ENCODE data around the gene EYA4.

The EYA4 gene

DNA sequence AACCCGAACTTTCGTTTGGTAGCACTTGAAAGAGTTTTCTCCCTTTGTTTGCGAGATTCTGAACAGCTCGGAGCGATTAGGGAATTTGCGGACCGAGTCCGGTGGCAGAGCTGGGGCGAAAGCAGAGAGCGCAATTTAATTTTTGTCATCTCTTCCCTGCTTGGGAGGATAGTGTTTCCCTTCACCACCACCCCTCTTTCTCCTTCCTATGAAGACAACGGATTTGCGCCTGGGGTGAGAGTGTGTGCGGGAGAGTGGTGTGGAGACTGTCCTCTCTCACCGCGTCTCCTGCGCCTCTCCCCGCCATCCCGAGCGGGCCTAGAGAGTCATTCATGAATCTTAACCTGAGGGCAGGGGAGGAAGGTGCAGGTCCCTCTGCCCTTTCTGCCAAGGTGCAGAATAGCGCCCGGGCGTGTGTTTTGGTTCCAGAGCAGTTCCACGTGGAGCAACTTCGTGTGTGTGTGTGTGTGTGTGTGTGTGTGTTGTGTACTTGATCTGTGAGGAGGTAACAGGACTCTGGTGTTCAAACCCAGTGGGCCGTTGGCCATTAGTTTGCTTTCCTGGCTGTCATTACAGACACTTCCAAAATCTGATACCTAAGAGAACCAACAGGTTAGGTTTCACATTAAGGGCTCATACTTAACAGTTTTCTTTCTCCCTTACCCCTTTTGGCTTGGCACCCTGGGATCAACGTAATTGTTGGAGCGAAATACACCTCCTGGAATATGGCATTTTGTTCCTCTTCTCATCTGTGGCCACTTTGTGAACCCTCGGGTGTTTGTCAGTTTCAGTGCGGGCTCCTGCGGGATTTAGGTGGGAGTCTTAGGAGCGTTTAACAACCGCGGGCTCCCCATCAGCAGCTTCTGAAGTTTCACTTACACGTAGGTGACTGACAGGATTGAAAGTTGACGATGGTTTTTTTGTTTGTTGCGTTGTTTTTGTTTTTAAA is 1.8 kb downstream of the EYA4 start:
- no peak for DNase-seq

DNA sequence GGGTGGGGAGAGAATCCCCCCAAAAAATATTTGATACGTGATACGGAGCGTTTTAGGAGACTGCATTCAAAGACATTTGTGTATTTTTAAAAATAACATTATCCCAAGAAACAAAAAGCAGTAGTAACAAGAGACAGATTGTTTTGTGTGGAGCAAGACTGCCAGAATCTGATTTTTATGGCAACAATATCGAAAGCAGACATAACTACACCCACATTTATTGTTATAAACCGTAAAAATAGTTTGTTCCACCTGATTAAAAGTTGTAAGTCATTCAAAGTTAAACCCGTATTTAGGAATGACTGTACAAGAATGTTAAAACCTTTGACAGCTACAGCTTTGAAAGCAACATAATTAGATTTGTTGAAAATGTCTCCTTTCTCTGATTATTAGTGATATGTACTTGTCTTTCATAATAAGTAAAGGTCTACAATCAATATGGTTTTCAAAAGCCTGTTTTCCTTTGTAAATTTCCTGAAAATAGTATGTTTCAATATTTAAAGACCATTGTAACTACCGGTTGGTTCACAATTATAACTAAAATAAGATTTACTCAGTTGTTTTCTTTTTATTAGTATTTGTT is 2.7 kb downstream of the EYA4 start:
- DNase-seq = no peak

DNA sequence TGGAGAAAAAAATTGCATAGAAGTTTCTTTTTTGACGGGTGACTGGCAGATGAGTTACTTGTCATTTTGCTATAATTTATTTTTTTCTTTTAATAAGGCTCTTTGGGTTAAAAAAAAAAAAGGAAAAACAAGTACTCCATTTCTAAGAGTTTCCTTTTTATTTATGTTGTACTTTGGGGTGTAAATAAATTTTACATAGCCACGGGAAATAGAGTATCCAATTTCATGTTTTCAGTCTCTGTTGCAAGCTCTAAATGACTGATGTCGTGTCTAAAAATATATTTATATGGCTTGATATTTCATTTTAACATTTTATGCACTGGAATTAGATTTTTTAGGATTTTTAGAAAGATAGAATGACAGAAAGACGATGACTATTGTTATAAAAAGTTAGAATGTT is 3.4 kb downstream of the EYA4 start:
- no peak for DNase-seq

DNA sequence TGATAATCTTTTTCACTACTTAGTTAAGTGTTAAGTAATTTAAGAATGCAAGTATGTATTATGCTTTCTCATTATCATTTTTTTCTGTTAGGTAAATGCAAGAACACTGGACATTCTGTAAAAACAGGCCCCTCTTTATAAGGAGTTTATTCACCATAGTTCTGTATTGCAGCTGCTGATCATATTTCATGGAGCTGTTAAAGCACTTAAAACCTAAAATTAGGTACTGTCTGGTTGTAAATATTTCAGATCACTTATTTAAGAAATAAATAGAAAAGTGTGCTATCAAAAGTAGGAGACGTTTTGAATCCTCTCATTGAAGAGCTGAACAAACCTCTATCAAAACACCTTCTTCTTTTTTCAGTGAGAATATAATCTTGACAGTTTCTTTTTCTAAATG is 3.9 kb downstream of the EYA4 start:
- DNase-seq = no peak

DNA sequence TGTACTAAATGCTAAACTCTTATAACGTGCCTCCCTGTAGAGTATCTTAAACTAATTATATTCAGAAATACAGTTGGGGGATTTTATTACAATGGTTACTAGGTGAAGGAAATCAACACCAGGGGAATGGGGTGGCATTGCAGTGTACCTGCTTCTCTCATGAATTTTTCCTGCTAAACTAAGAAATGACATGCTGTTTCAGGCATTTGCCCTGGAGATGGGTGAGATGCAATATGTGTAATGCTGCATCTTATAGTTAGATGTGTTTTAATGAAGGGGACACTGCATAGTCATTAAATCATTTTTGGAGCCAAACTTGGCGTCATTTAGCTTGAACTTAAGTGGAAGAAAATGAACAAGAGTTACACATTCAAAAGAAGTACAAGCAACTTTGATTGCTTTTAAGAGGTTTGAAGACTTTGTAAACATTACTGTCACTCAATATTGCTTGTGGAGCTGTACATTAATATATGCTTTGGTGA is 4.3 kb downstream of the EYA4 start:
- no peak for DNase-seq

DNA sequence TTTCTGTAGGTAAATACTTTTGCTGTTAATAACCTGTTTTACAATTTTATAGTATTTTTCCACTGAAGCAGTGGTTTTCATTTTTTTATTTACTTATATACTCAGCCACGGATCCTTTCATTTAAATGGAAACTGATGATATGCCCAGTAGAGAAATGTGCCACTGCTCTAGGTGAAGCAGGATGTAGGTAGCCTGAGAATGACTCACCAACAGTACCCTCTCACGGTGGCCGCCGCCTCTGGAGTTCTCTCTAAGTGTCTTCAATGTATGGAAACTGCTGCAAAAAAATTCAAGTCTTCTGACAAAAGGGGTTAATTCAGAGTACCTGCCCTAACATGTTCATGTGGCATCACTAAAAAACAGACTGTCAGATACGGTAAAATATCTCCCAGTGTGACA is 6.4 kb downstream of the EYA4 start:
- DNase-seq = no peak

DNA sequence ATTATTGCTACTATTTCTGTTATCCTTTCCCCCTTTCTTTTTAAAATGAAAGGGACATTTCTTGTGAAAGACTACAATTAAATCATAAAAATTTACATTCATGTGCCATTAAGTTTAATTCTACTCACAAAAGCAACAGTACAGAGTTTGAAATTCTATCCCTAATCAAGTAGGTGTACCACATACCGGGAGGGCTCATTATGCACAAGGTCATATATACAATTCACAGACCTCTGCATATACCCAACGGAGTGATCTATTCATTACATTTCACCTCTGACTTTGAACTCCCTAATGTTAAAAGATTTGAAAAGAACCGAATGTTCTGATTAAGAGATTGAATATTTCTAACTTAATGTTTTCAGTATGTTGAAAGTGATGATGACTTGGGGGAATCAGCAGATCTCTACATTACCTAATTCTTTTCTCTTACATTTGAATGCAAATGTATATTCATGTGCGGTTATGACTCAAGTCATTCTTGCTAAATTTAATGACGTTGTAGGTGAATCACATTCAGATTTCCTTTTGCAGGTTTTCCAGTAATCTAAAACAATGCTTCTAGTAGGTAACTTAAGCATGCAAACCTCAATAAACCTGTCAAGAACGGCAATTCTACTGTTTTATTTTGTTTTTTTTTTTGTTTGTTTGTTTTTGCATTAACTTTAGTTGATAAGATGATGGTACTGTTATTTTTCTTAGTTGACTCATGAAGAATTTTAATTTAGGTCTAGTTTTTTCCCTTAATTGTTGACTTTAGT is 7.3 kb downstream of the EYA4 start:
- no peak for DNase-seq

DNA sequence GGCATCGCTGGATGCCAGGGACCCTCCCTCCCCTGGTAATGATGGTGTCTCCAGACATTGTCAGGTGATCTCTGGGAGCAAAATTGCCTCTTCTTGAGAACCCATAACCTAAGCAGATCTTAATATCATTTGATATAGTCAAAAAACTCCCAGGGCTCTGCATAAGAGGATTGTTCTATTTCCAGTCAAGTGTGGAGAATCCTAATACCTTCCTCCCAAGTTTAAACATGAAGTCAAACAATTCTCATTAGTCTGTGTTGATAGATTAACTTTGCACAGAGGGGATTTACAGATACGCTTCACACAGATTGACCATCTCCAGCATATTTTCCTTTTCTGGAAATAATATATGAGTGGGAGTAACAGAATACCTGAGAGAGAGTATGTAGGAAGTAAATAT is 10.5 kb downstream of the EYA4 start:
- no peak for DNase-seq

DNA sequence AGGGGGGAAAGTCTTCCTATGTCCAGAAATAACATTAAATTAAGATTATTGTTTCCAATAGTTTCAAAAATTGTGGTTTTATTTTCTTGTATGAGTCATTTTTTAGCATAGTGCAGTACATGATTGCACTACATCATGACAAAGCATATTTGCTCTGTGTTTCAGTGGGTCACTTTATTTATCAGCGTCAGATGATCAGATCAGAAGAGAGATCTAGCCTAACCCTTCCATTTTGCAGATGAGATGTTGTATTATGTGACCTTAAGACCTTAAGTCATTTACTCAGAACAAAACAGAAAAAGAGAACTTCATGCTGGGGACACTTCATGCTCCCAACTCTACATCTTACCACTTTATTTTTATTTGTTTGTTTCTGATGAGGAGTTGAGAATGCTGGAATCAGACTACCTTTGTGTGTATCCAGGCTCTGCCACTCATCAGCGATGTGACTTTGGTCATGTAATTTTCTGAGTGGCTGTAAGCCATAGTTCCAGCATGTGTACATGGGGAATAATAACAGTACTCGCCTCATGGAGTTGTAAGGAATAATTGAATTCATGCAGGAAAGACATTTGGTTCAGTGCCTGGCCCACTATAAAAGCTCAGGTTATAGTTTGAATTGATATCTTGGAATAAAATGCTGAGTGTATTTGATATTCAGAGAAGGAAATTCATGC is 13.5 kb downstream of the EYA4 start:
- DNase-seq = no peak

DNA sequence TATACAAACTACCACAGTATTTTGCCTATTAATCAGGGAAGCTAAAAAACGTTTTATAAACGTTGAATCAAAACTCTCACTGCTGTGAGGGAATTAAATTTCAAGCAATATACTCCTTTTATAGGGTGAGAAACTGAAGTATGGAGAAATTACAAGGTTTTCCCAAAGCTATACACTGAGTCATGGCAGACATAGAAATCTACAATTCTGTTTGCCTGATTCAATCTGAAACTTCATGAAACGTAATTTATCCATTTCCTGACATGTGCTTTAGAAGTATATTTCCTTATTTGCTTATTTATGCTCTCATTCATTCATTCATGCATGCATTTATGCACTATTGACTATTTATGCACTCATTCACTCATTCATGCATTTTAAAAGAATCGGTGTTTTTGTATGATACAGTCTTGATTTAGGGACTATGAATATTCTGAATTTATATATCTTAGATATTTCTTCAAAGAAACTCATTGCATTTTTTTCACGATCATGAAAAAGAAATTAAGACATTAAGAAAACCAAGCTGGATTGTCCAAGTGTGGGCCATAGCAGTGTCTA is 16.5 kb downstream of the EYA4 start:
- no peak for DNase-seq

DNA sequence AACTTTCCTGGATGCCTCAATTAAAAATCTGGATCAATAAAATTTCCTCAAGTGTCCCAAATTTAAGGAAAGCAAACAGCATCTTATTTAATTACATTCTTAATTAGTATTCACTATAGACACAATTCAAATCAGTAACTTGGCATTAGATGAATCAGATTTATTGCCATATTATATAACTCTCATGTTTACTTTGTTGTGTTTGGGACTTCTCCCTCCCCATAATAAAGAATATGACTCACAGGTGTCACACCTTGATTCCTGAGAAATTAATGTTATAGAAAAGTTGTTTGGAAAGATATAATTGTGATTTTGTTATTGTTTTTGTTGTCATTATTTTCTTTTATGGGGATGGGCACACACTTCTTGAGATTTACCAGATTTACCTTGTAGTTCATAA is 18.4 kb downstream of the EYA4 start:
- no peak for DNase-seq

DNA sequence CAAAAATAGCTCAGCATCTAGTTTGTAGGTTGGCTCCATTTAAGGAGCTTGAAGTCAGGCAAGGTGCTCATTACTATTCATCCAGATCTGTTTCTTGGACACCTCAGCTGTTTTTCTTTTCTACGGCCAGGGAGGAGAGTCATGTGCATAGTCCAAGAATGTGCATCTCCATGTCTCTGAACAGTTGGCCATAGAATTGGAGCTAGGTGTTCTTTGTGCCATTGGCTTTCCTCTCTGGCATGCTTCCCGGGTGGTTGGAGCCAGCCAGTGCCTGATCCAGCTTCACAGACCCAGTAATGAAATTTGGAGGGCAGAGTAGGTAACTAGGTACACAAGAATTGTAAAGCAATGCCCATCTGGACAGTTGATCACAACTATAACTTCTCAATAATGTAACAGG is 21.6 kb downstream of the EYA4 start:
- no peak for DNase-seq

DNA sequence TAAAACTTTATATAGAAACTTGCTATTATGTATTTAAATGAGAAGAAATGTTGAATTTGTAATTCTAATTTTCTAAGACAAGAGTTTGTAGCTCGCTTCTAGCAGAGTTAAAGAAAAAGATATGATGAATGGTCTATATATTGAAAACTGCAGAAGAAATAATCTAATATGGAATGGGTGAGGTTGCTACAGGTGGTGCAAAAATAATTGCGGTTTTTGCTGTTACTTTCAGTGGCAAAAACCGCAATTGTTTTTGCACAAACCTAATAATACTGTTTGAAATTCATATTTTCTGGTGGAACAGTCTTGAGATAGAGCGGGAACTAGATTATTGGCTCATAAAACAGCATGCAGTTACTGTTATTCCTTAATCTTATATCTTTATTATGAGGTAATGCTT is 23.9 kb downstream of the EYA4 start:
- no peak for DNase-seq

DNA sequence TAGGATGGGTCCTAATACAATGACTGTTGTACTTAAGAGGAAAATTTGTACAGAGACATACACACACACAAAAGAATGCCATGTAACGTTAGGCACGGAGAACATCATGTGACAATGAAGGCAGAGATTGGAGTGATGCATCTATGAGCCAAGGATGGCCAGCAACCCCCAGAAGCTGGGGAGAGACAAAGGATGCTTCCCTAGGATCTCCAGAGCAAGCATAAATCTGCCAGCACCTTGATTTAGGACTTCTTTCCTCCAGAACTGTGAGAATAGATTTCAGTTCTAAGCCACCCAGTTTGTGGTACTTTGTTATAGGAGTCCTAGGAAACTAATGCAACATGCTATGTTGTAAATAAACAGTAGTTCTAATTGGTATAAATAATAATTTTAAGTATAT is 25.0 kb downstream of the EYA4 start:
- DNase-seq = no peak

DNA sequence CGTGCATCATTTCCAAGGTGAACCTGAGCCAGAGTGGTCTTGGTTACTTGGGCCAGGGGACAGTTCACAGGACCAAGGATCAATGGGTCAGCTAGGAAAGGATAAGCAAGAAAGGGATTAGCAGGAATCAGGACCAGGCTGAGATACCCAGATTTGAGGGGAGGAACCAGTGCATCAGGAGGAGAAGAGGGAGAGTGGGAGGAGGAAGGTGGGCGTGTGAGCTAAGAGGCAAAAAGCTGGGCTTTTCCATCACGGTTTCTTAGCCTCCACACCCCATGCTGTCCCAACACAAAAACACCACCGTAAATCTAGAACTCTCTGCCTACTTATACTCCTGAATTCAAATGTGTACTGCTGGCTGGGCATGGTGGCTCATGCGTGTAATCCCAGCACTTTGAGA is 27.5 kb downstream of the EYA4 start:
- no peak for DNase-seq

DNA sequence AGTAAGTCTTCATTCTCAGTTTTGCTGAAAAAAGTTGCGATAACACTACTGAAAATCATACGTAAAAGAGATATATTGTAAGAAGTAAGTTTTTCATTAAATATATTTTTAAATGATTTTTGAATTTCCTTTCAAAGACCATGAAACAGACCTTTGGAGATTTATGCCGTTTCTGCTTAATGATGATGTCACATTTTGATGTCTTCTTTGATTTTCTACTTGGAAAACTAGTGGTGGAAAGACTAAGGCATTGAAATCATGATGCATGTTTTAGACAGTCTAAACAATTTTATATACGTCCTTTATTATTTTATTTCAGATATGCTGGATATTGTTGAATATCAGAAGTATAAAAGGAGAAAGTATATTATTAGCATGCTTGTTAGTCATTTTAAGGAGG is 33.7 kb downstream of the EYA4 start:
- DNase-seq = no peak

DNA sequence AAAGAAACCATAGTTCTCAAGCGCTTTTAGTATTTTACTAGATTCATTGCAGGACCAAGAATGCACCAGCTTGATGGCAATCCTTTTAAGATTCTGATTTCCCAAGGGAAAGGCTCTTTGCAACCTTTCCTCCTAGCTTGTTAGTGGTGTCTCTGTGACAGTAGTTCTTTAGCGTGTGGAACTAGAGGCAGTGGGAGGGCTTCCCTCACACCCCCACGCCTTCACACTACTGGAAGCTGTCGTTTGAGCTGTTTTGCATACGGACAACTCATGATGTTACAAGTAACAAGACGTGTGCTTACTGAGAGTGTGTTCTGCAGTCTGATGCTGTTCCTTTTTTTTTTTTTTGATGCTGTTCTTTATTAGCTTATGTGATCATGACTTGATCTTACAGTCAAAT is 34.1 kb downstream of the EYA4 start:
- DNase-seq = no peak

DNA sequence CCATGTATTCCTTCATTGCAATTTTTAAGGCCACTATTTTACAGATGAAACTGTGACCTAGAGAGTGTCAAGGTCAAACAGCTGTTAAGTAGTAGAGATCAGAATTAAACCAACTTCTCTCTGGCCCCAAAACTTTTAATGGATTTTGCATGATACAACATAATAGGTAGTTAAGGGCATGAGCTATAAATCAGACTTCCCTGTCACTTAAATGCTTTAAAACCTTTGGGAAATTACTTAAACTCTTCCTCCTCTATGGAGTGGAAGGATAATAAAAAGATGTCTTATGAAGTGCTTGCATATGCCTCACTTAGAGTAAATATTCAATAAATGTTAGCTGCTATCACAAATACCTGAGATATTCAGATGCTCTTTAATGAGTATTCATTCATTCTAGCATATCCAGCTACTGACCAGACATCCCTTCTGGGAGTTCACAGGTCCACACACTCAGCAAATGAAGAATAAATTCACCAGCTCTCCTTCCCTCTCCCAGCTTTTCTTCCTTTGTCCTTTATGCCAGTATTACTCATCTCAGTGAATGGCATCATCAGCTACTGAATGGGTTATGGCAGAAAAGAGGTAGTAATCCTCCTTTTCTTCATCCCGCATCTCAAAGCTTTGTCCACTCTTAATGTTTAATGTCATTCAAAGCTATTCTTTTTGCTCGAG is 36.2 kb downstream of the EYA4 start:
- no peak for DNase-seq

DNA sequence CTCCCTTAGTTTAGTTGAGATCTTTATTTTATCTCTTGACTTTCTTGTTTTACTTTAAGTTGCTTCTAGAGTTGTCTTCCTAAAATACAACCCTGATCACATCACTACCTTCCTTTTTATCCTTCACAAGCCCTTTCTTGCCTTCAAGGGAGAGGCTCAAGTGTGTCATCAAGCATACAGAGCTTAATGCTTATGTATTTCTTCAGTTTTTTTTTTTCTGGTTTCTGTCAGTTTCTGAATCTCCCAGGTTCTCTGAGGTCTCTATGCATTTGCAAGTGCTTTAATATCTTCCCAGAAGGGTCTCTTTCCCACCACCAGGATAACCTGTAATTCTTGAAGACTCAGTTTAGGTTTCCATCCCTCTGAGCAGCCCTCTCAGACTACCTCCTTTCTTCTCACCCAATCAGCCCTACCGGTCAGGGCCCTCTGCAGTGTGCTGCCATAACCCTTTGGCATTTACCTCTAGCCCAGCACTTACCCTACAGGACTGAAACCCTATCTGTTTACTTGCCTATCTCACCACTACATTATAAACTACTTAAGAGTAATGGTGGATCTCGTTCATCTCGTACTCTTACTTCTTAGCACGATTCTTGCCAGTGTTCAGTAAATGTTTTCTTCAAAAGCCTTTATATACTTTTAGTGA is 36.9 kb downstream of the EYA4 start:
- DNase-seq = no peak

DNA sequence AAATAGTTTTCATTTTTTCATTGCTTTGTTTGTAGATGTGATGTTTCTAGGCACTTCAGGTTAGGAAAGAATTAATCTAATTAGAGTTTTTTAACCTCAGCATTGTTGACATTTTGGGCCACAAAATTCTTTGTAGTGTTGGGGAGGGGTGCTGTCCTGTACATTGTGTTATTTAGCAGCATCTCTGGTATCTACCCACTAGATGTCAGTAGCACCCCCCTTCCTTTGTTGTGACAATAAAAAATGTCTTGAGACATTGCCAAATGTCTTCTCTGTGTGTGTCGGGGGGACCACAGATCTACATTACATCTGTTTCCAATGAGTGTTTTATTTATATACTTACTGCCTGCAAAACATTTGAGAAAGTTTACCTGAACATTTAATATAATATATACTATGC is 45.6 kb downstream of the EYA4 start:
- DNase-seq = no peak

DNA sequence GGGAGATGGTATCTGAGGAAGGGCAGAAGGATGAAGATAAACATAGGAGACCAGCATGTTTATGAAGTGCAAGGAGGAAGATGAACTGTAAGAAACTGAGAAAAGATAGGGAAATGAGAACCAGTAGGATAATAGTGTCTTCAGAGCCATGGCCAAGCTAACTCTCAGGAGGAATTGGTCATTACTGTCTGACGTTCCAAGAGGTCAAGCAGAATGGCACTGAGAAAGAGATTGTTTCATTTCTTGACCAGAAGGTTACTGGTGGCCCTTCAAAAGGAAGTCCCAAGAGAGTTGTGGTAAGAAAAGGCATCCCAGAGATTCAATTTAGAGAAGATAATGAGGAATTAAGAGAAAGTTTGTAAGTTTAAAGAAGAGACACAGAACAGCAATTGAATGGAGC is 47.5 kb downstream of the EYA4 start:
- no peak for DNase-seq

Measured in stimulated activated CD4-positive, alpha-beta T cell treated with anti-CD3 and anti-CD28 coated beads, Interleukin-4, amount 100 ng/mL, for 24 hours (primary cell).